HL-60/S4 (cell line): Measurements from ENCODE around the gene HS2ST1.
"Not testable (repeated sequence)": the region's sequence is repeated elsewhere in the genome, so short reads cannot be mapped to it uniquely, and the experiment has no call there.

Experiments used
- in situ Hi-C: fragments of 300-500 bp; cut with MboI; formaldehyde crosslinking; loops from 2 replicates; pipeline ENCODE4 v1.14.3; 2022; ENCODE audit warnings: low sequenced_read_pairs

The HS2ST1 gene

GRCh38 chr1:86965012-86965826 lies 50.8 kb downstream of the HS2ST1 start:
- in situ Hi-C loops: no loop called here

- in situ Hi-C loops: no loop called here
These were observed 51.4 kb downstream of the HS2ST1 start for GRCh38 chr1:86965827-86966182.

GRCh38 chr1:86970938-86971337 lies 56.5 kb downstream of the HS2ST1 start:
- in situ Hi-C loops: no loop called here

- in situ Hi-C loops: no loop called here
These were observed 57.3 kb downstream of the HS2ST1 start for GRCh38 chr1:86971778-86972177.

- in situ Hi-C loops: no loop called here
These were observed 57.8 kb downstream of the HS2ST1 start for GRCh38 chr1:86972262-86972661.

- in situ Hi-C loops: no loop called here
These were observed 61.6 kb downstream of the HS2ST1 start for GRCh38 chr1:86975993-86976550.

- in situ Hi-C loops: no loop called here
These were observed 62.2 kb downstream of the HS2ST1 start for GRCh38 chr1:86976664-86977063.

GRCh38 chr1:86981482-86982213 lies 67.2 kb downstream of the HS2ST1 start:
- in situ Hi-C loops: no loop called here

- in situ Hi-C loops: not testable (repeated sequence)
These were observed 69.2 kb downstream of the HS2ST1 start for GRCh38 chr1:86983677-86984076.

- in situ Hi-C loops: no loop called here
These were observed 73.0 kb downstream of the HS2ST1 start for GRCh38 chr1:86987446-86987845.

GRCh38 chr1:86988835-86989234 lies 74.4 kb downstream of the HS2ST1 start:
- in situ Hi-C loops: no loop called here

GRCh38 chr1:86989690-86990089 lies 75.3 kb downstream of the HS2ST1 start:
- in situ Hi-C loops: not testable (repeated sequence)

GRCh38 chr1:86990826-86991225 lies 76.4 kb downstream of the HS2ST1 start:
- in situ Hi-C loops: no loop called here

- in situ Hi-C loops: no loop called here
These were observed 77.2 kb downstream of the HS2ST1 start for GRCh38 chr1:86991549-86992186.

GRCh38 chr1:86992861-86993260 lies 78.4 kb downstream of the HS2ST1 start:
- in situ Hi-C loops: no loop called here

GRCh38 chr1:86993269-86993985 lies 79.0 kb downstream of the HS2ST1 start:
- in situ Hi-C loops: no loop called here

- in situ Hi-C loops: no loop called here
These were observed 79.6 kb downstream of the HS2ST1 start for GRCh38 chr1:86994061-86994460.

GRCh38 chr1:86997538-86997937 lies 83.1 kb downstream of the HS2ST1 start:
- in situ Hi-C loops: no loop called here

- in situ Hi-C loops: no loop called here
These were observed 83.8 kb downstream of the HS2ST1 start for GRCh38 chr1:86998280-86998679.

GRCh38 chr1:86998727-86999126 lies 84.3 kb downstream of the HS2ST1 start:
- in situ Hi-C loops: no loop called here

- in situ Hi-C loops: no loop called here
These were observed 86.0 kb downstream of the HS2ST1 start for GRCh38 chr1:87000460-87000859.
